GM19452 (cell line): ENCODE results near the gene KAZN.
"Not testable (repeated sequence)": the region's sequence is repeated elsewhere in the genome, so short reads cannot be mapped to it uniquely, and the experiment has no call there.

ENCODE experiments used
- ATAC-seq: cut with Tn5 transposase; IDR thresholded peaks from one replicate; pipeline ENCODE4 v1.9.1; 2021; ENCODE audit not compliant: unreplicated experiment

The KAZN gene

GRCh38 chr1:15115542-15116330 is 517.3 kb downstream of the KAZN start:
- ATAC-seq = no peak

- no peak for ATAC-seq
Measured at GRCh38 chr1:15116966-15117365, 518.5 kb downstream of the KAZN start.

- ATAC-seq = no peak
Measured at GRCh38 chr1:15117671-15118325, 519.3 kb downstream of the KAZN start.

GRCh38 chr1:15118579-15118978 is 520.1 kb downstream of the KAZN start:
- ATAC-seq = no peak

GRCh38 chr1:15120251-15120945 is 521.9 kb downstream of the KAZN start:
- no peak for ATAC-seq

- no peak for ATAC-seq
Measured at GRCh38 chr1:15122331-15122730, 523.8 kb downstream of the KAZN start.

- no peak for ATAC-seq
Measured at GRCh38 chr1:15123270-15123669, 524.8 kb downstream of the KAZN start.

GRCh38 chr1:15123925-15124324 is 525.4 kb downstream of the KAZN start:
- no peak for ATAC-seq

GRCh38 chr1:15124362-15125100 is 526.0 kb downstream of the KAZN start:
- ATAC-seq = no peak

GRCh38 chr1:15125101-15125745 is 526.7 kb downstream of the KAZN start:
- ATAC-seq = no peak

- ATAC-seq = no peak
Measured at GRCh38 chr1:15128077-15128476, 529.6 kb downstream of the KAZN start.

- ATAC-seq = no peak
Measured at GRCh38 chr1:15128520-15129313, 530.2 kb downstream of the KAZN start.

GRCh38 chr1:15129944-15130343 is 531.5 kb downstream of the KAZN start:
- no peak for ATAC-seq

GRCh38 chr1:15130607-15131006 is 532.1 kb downstream of the KAZN start:
- ATAC-seq = no peak

- ATAC-seq = no peak
Measured at GRCh38 chr1:15132965-15133364, 534.5 kb downstream of the KAZN start.

- ATAC-seq = no peak
Measured at GRCh38 chr1:15134285-15134684, 535.8 kb downstream of the KAZN start.

GRCh38 chr1:15135604-15136003 is 537.1 kb downstream of the KAZN start:
- not testable (repeated sequence) for ATAC-seq

GRCh38 chr1:15137809-15138208 is 539.3 kb downstream of the KAZN start:
- no peak for ATAC-seq

GRCh38 chr1:15139654-15140350 is 541.3 kb downstream of the KAZN start:
- no peak for ATAC-seq
